DOHH2 (cell line): ENCODE results near the gene PLEKHM3.

Experiments used
- EZH2phosphoT487 ChIP-seq: fragments of 200-600 bp; sonication (generic); IDR thresholded peaks from 2 replicates; pipeline ENCODE4 v1.6.1; 2017; ENCODE audit warnings: borderline replicate concordance, mild to moderate bottlenecking, antibody characterized with exemption, low read length, moderate library complexity, mixed read lengths
- TF ChIP-seq, protein P1 (sequence below): fragments of 200-600 bp; sonication (generic); IDR thresholded peaks from one replicate; pipeline ENCODE4 v1.5.1; 2014; ENCODE audit warnings: antibody characterized with exemption, mild to moderate bottlenecking, low read depth, low read length; ENCODE audit not compliant: poor library complexity, severe bottlenecking

DNA sequence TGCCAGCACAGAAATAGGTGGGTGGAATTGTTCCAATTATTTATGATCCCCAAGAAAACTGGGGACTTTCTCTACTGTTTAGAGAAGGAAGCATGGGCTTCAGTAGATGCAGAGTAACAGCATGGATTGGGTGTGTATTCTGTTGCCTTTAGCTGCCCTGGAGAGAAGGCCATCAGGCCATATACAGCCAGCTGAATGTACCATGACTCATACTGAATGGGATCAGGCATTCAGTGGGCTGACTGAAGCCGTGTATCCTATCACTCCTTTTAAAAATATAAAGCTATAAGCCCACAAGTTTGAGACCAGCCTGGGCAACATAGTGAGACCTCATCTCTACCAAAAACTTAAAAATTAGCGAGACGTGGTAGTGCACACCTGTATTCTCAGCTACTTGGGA is 16.7 kb upstream of the PLEKHM3 start:
- TF ChIP-seq, protein P1, sequence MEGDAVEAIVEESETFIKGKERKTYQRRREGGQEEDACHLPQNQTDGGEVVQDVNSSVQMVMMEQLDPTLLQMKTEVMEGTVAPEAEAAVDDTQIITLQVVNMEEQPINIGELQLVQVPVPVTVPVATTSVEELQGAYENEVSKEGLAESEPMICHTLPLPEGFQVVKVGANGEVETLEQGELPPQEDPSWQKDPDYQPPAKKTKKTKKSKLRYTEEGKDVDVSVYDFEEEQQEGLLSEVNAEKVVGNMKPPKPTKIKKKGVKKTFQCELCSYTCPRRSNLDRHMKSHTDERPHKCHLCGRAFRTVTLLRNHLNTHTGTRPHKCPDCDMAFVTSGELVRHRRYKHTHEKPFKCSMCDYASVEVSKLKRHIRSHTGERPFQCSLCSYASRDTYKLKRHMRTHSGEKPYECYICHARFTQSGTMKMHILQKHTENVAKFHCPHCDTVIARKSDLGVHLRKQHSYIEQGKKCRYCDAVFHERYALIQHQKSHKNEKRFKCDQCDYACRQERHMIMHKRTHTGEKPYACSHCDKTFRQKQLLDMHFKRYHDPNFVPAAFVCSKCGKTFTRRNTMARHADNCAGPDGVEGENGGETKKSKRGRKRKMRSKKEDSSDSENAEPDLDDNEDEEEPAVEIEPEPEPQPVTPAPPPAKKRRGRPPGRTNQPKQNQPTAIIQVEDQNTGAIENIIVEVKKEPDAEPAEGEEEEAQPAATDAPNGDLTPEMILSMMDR = no peak
- no peak for TF ChIP-seq EZH2phosphoT487
